GM18909 (cell line): ENCODE data around the gene SIKE1.
"Not testable (repeated sequence)": the region's sequence is repeated elsewhere in the genome, so short reads cannot be mapped to it uniquely, and the experiment has no call there.

Experiments used
- ATAC-seq: cut with Tn5 transposase; IDR thresholded peaks from one replicate; pipeline ENCODE4 v1.9.1; 2021; ENCODE audit warnings: mild to moderate bottlenecking; ENCODE audit not compliant: unreplicated experiment, poor library complexity

SIKE1 gene

DNA sequence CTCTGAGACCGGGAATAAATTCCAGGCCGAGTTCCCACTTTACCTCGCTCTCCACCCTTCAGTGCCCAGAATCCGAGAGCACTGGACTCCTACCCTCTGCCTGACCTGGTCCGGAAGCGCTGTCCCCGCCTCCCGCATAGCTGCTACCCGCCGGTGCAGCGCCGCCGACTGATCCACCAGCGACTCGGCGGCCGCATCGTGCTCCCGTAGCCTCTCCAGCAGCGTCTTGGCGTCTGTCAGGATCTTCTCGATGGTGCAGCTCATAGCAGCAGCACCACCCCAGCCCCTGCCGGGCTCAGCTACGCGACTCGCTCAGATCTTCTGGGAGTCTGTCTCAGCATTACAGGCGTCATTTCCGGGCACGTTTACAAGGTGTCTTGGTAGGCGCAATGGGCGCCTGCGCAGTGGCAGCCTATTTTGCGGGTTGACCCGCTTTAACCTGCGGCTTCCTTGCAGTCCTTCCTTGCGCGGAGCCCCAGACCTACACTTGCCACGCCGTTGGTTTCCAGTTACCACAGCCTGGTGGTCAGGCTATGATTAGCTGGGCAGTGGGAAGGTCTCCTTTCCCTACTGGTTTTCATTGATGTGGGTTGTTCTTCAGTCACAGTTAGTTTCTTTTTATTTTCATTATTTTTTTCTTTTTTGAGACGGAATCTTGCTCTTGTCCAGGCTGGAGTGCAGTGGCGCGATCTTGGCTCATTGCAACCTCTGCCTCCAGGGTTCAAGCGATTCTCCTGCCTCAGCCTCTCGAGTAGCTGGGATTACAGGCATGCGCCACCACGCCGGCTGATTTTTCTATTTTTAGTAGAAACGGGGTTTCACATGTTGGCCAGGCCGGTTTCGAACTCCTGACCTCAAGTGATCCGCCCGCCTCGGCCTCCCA lies at the start of gene SIKE1:
SIKE1 (minus strand) TSS at position 342 of the 883 bp plus-strand sequence; CDS start at position 264, 78 bp downstream.
- peak; percentile 99 for ATAC-seq

GRCh38 chr1:114830075-114830474 lies 49.6 kb upstream of the SIKE1 start:
- ATAC-seq: not testable (repeated sequence)

GRCh38 chr1:114828251-114828650 lies 47.8 kb upstream of the SIKE1 start:
- ATAC-seq: no peak

DNA sequence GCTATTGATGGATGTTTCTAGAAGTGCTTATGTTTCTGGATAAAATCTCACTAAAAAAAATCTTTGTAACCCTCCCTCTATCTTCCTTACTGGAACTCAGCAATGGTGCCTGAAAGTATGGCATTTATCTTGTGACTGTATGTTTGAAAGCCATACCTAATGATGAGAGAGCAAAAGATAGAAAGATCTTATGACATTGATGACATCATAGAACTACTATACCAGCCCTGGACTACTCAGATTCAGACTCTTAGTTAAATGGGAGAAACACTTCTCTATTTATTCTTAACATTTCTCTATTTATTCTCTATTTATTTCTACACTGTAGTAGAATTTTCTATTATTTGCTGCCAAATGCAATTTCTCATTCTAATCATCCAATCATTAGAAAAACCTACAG lies 41.5 kb upstream of the SIKE1 start:
- ATAC-seq: no peak

GRCh38 chr1:114820392-114820791 lies 39.9 kb upstream of the SIKE1 start:
- no peak for ATAC-seq

- ATAC-seq: no peak
These were observed 39.4 kb upstream of the SIKE1 start for GRCh38 chr1:114819869-114820268.

GRCh38 chr1:114804449-114804848 lies 24.0 kb upstream of the SIKE1 start:
- ATAC-seq: not testable (repeated sequence)

- ATAC-seq: no peak
These were observed 22.5 kb upstream of the SIKE1 start for GRCh38 chr1:114803001-114803400.

- no peak for ATAC-seq
These were observed 13.6 kb upstream of the SIKE1 start for GRCh38 chr1:114794038-114794437.

GRCh38 chr1:114790581-114790980 lies 10.1 kb upstream of the SIKE1 start:
- not testable (repeated sequence) for ATAC-seq

- not testable (repeated sequence) for ATAC-seq
These were observed 6.0 kb upstream of the SIKE1 start for GRCh38 chr1:114786440-114786839.

DNA sequence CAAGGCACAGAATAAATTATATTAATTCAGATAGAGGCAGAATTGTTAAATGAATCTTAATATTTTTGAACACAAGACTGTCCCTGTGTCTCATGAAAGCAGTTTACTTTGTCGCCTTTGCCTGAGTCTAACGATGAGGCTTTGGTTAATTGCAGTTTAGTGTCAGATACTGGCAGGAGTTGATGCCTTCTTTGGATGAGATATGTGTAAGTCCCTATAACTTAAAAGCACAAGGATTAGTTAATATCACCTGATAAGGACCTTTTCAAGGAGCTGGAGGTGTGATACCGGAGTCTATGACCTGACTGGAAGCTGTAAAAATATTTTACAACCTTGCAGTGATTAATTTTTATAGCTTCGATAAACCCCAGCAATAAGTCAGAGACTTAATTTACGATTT lies 2.0 kb upstream of the SIKE1 start:
- ATAC-seq: no peak

DNA sequence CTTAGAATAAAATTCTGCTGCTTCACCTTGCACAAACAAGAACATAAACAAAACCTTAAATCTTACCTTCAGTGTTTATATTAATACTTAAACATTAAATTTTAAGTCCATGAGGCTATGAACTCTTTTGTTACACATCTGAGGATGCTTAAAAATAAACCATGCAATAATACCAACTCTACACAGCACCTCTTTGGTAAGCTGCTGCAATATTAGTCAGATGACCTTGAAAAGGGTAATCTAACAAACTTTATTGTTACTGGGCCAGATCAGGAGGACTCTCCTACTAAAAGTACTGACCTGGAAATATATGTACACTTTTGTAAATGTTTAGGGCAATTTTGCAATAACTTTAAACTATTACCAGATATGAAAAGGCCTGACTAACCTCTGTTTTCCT lies 763 bp downstream of the SIKE1 start:
- no peak for ATAC-seq

DNA sequence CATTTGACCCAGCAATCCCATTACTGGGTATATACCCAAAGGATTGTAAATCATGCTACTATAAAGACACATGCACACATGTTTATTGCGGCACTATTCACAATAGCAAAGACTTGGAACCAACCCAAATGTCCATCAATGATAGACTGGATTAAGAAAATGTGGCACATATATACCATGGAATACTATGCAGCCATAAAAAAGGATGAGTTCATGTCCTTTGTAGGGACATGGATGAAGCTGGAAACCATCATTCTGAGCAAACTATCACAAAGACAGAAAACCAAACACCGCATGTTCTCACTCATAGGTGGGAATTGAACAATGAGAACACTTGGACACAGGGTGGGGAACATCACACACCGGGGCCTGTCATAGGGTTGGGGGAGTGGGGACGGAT lies 3.8 kb downstream of the SIKE1 start:
- not testable (repeated sequence) for ATAC-seq

DNA sequence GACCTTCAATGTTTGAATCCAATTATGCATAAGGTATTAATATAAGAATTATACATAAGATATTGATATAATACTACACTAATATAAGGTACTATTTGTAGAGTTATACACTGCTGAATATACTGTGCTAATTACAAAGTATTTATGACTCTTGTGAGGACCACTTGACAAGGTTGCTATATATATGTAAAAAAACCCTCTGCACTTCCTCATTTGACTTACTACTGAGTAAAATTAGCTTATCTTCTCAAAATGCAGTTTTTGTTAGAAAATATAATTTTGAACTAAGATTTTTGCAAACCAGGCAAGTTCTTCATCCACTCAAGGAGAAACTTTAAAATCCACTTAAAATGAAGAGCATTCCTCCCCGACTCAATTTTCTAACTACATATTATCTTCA lies 8.5 kb downstream of the SIKE1 start:
- no peak for ATAC-seq

DNA sequence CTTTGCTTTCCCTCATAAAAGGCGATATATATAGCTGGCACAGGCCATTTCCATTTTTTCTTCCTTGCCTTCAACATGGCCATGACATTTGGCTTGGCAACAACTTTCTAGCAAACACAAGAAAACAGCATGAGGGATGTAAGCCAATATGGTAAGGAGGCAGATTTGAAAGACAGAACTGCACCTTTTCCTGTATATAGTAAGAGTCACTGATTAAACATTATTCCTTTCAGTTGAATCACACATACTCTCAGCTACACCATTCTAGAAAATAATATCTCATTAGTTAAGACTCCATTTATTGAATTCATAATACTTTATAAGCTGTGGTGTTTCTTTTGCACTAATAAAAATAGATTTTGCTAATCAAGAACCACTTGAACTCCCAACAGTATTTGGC lies 9.5 kb downstream of the SIKE1 start:
- no peak for ATAC-seq

GRCh38 chr1:114764689-114765088 lies 15.8 kb downstream of the SIKE1 start:
- no peak for ATAC-seq

- ATAC-seq: no peak
These were observed 22.1 kb downstream of the SIKE1 start for GRCh38 chr1:114758256-114758832.

DNA sequence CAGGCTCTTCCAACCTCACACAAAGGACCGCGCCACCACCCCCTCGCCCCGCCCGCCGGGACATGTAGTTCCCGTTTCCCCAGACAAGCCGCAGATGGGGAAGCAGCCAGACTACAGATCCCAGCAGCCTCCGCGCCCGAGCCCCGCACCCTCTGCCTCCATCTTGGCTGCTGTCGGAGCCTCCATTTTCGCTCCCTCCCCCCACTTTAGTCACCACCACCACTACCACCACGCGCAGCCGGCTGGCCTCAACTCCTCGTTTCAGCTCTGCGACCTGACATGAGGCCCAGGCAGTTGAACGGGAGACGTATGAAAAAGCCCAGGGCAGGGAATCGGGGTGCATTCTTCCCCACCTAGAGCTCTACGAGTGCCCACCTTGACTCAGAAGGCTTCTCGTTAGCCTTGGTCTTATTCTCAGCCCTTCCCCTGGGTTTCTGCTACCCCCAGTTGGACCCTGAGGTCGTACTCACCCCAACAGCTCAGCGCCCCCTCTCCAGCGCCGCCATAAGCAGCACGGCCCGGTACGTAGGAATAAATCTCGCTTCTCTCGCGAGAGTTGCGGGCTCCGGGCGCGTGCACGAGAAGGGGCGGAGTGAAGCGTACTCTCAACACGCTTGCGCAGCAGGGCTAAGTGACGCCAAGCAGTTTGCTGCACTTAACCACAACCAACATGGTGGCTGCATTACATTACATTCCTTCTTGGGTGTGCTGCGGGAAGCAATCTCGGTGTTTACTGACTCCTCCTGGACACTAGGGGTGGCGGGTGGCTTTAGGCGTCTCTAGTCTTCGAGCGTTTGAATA lies 22.8 kb downstream of the SIKE1 start, which contains the start of gene CSDE1:
CSDE1 (minus strand) TSS at position 530 of the 801 bp plus-strand sequence. CDS start 18,094 bp downstream, outside the sequence.
- peak; percentile 84 for ATAC-seq

DNA sequence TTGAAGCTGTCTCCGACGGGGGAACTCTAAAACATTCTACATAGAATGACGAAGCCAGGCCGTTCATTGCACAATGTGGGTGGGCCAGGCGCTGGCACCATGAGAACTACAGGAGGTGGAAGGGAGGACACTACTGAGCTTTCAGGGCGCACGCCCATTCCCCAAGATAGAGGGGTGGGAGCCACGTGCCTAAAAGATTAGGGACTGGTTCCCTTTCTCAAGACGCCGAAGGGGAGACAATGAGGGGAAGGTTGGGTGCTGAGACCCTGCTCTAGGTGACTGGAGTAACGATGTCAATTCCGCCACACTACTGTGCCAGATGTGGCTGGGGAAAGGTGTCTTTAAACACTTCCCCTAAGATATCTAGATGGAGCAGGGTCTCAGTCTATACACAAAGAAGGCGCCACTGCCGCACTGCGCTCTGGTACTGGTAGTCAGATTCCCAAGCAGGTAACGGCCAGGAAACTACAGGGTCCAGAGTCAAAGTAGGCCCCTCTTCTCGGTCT lies 23.5 kb downstream of the SIKE1 start:
- ATAC-seq: peak; percentile 2
